Hepatocyte (in vitro differentiated cells): ENCODE measurements around the gene SLC27A3.

Source experiments
- EZH2 ChIP-seq: fragments of 200-600 bp; sonication (generic); IDR thresholded peaks from 2 replicates; pipeline ENCODE4 v1.6.1; 2016; ENCODE audit warnings: antibody characterized with exemption, mild to moderate bottlenecking, borderline replicate concordance
- EZH2phosphoT487 ChIP-seq: fragments of 200-600 bp; sonication (generic); IDR thresholded peaks from one replicate; pipeline ENCODE4 v1.6.1; 2018; ENCODE audit warnings: antibody characterized with exemption, mild to moderate bottlenecking, low read depth, moderate library complexity; ENCODE audit not compliant: unreplicated experiment, severe bottlenecking

DNA sequence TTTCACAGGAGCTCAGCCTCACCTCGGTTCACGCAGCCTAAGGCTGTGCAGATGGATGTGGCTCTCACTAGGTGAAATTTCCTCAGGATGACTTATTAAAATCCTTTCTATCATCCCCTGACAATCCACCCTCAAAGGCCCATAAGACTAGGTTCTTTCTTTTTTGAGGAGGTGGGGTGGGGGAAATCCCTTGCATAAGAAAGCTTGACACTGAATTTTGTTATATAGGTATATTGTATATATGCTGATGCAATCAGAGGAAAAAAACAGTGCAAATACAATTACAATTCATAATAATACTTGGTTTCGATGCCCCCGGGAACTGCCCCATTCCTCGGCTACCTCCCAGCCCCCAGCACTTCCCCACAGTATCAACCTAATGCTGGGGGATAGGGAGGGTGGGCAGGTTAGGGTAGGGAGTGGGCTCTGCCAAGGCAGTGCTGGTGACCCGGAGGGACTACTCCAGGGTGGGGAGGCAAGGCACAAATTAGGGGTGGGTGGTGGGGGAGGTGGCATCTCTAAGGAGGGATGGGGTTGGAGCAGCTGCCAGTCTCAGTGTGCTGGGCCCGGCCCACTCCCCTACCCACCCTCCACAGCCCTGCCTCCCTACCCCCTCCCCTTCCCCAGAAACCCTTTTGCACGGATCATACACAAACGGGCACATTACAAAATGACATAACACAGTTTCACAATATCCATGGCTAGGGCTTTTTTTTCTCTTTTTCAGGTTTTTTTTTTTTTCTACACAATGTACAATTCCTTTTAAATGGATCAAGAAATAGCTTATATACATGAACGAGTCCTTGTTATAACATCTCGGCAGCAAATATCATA lies 30.9 kb downstream of the SLC27A3 start:
- TF ChIP-seq EZH2 (no peak), EZH2phosphoT487 (no peak)
